Breast epithelium (tissue), 4 donors: ENCODE measurements around the gene AGR3. TPM values are rescaled to one million over a fixed set of nuclear protein-coding genes. Genes with fewer than 3 reads are reported as not detected.

ENCODE experiments used
- DNase-seq, 2 donors: peaks; one replicate each; pipeline ENCODE4 v3.0.0-alpha.2; 2019; ENCODE audit warnings: low spot score in 2 of 2
- H3K27ac ChIP-seq, 2 donors: fragments of 200-600 bp; sonication (generic) in 1 of 2; one replicate each; pipeline ENCODE4 v1.5.1; 2016 to 2019; ENCODE audit warnings: mild to moderate bottlenecking in 1 of 2
- H3K27me3 ChIP-seq, 2 donors: fragments of 200-600 bp; sonication (generic) in 1 of 2; one replicate each; pipeline versions ENCODE4 v1.5.1 to v1.6.0; 2017 to 2019; ENCODE audit warnings: control low read depth in 1 of 2, mild to moderate bottlenecking in 1 of 2
- H3K36me3 ChIP-seq: fragments of 200-600 bp; one replicate; pipeline ENCODE4 v1.5.1; 2019
- H3K4me1 ChIP-seq, 2 donors: fragments of 200-600 bp; sonication (generic); one replicate each; pipeline ENCODE4 v1.5.1; 2016 to 2019; ENCODE audit warnings: control low read depth in 1 of 2
- H3K4me3 ChIP-seq, 3 donors: fragments of 200-600 bp; sonication (generic); 1 replicate in 2 of 3; 2 replicates in 1 of 3; pipeline ENCODE4 v1.5.1; 2016 to 2019; ENCODE audit warnings: mild to moderate bottlenecking in 3 of 3, moderate library complexity in 2 of 3
- H3K9me3 ChIP-seq, 2 donors: fragments of 200-600 bp; sonication (generic) in 1 of 2; one replicate each; pipeline ENCODE4 v1.5.1; 2016 to 2019; ENCODE audit warnings: control low read depth in 1 of 2
- POLR2A ChIP-seq: fragments of 450-650 bp; IDR thresholded peaks from one replicate; pipeline ENCODE4 v1.6.1; 2016; ENCODE audit warnings: antibody characterized with exemption, mild to moderate bottlenecking, moderate library complexity
- POLR2AphosphoS5 ChIP-seq, 3 donors: sonication (generic); formaldehyde crosslinking; IDR thresholded peaks; one replicate each; pipeline ENCODE4 v1.6.1; 2017; ENCODE audit warnings: antibody characterized with exemption in 3 of 3
- intact Hi-C: fragments of 100-400 bp; cut with DNase I; formaldehyde crosslinking; loops from one replicate; pipeline ENCODE4 v1.15.1; 2023; ENCODE audit warnings: low total_unique reads
- total RNA-seq, 3 donors: library from RNA; depleted of rRNA; stranded (reverse); fragments of >200 nt; gene quantifications; one replicate each; pipeline ENCODE4 v1.1.0, GENCODE V29; 2016
- TF ChIP-seq, protein P1 (sequence below), 3 donors: fragments of 450-650 bp; IDR thresholded peaks; one replicate each; pipeline ENCODE4 v1.5.1; 2016 to 2017; ENCODE audit warnings: antibody characterized with exemption in 3 of 3, mild to moderate bottlenecking in 3 of 3, moderate library complexity in 3 of 3

Gene AGR3
- total RNA-seq, 3 donors from 2014 or later: 32.1 to 37.3 TPM; not detected in 1

DNA sequence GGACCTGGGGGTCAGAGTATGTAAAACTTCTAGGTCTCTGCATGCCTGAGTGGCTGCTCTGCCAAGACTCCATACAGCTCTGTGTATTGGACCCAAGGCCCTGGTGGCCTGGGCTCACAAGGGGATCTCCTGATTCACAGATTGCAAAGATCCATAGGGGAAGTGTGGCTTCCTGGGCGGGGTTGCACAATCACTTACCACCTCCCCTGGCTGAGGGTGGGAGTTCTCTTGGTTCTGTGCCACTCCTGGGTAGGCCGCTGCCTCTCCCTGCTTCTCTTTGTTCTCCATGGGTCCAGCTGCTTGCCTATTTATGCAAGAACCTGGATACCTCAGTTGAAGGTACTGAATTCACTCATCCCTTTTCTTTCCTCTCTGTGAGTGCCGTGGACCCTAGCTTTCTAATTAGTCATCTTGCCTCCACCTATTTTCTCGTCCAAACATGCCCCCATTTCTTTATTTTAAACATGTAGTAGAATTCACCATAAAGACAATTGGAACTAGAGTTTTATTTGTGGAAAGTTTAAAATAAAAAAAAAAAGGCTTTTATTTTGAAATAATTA is 18.5 kb upstream of the AGR3 start:
- no peaks in the 10 kb centered on the region for H3K9me3 ChIP-seq
- no peak overlapping the region for H3K27ac ChIP-seq
- no peak for DNase-seq
- H3K4me1 ChIP-seq: no peaks in the 10 kb centered on the region
- no peaks in the 10 kb centered on the region for H3K27me3 ChIP-seq
- H3K36me3 ChIP-seq: no peaks in the 10 kb centered on the region
- H3K4me3 ChIP-seq: no peak overlapping the region
- no peak for TF ChIP-seq POLR2AphosphoS5 (IDR thresholded peaks at IDR 0.05)
- TF ChIP-seq, protein P1, sequence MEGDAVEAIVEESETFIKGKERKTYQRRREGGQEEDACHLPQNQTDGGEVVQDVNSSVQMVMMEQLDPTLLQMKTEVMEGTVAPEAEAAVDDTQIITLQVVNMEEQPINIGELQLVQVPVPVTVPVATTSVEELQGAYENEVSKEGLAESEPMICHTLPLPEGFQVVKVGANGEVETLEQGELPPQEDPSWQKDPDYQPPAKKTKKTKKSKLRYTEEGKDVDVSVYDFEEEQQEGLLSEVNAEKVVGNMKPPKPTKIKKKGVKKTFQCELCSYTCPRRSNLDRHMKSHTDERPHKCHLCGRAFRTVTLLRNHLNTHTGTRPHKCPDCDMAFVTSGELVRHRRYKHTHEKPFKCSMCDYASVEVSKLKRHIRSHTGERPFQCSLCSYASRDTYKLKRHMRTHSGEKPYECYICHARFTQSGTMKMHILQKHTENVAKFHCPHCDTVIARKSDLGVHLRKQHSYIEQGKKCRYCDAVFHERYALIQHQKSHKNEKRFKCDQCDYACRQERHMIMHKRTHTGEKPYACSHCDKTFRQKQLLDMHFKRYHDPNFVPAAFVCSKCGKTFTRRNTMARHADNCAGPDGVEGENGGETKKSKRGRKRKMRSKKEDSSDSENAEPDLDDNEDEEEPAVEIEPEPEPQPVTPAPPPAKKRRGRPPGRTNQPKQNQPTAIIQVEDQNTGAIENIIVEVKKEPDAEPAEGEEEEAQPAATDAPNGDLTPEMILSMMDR (IDR thresholded peaks at IDR 0.05): no peak
- no peak for TF ChIP-seq POLR2A
- intact Hi-C loops: no loop called here

DNA sequence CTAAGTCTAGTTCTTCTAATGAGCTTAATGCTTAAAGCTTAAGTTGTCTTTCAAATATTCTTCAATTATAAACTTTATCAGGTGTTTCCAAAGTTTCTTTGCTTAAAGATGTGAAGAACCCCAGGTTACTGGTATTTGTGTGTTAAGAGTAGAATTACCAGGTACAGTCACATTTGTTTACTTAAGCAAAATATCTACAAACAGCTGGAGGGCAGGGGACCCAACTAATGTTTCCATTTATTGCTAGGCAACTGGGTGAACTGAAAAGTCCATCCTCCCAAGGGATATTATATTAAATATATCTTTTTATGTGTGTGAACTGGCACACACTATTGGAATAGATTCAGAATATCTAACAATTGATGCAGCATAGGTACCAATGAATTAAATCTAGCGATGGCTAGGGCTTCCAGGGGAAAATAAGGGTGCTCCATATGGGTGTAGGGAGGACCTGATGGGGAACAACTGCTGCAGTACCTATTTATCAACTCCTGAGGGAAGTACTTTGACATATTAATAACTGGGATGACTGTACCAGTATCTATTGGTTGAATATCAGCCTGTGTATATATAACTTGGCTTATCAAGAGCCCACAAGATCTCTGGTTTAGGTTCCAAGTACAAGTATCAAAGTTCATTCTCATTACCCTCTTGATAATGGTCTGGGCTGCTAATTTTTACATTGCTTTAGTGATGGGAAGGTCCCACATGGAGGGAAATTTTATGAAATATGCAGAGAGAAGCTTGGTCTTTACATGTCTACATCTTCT is 10.3 kb upstream of the AGR3 start:
- DNase-seq: no peak
- Histone ChIP-seq H3K9me3 (no peaks in the 10 kb centered on the region), H3K4me1 (no peaks in the 10 kb centered on the region), H3K27ac (no peak overlapping the region), H3K27me3 (no peaks in the 10 kb centered on the region), H3K4me3 (no peak overlapping the region), H3K36me3 (no peaks in the 10 kb centered on the region)
- intact Hi-C loops: no loop called here
- no peak for TF ChIP-seq POLR2A
- TF ChIP-seq, protein P1 (IDR thresholded peaks at IDR 0.05): no peak
- TF ChIP-seq POLR2AphosphoS5 (IDR thresholded peaks at IDR 0.05): no peak

DNA sequence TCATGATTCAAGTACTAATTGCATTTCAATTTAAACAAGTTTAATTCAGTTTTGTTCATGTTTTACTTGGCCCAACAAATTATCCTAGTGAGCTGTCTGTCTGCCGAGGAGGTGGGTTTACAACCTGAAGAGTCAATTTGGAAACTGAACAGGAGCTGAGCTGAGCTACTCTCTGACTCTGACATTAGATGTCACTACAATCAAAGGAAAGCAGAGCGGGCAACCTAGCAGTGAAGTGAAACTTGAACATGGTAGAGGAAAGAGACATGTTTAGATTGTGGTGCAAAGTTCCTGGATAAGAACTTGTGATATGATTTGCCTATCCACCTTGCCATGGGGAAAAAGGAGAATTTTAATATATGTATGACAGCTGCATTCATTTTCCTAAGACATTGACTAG is 9.6 kb upstream of the AGR3 start:
- H3K9me3 ChIP-seq: no peaks in the 10 kb centered on the region
- TF ChIP-seq POLR2AphosphoS5 (IDR thresholded peaks at IDR 0.05) (no peak), POLR2A (no peak)
- TF ChIP-seq, protein P1 (IDR thresholded peaks at IDR 0.05): peak in 2 of 3 donors; percentile 42 to 49

DNA sequence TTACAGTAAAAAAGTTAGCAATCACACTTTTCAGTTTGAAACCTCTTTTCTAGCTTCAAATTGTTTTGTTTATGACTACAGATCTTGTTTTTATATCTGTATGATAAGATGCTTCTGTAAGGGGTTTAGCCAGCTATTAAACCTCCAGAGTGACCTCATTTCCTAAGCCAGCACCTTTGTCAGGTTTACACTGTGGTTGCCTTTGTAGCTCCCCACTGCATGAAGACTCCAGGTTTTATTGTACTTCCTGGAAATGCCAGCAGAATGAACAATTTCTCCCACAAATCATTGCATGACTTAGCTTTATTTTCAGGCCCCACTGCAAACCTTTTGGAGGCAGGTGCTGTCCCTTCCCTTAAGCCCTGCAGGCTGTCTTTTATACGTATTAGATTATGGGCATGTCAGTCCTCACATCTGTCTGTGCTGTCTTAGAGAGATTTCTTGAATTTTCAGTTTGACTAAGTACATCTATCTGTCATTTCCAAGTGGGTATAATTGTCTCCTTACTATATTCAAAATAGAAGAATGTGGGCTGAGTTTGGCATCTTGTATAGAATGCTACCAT is 8.2 kb upstream of the AGR3 start:
- H3K9me3 ChIP-seq: no peaks in the 10 kb centered on the region
- H3K27ac ChIP-seq: no peak overlapping the region
- no peaks in the 10 kb centered on the region for H3K27me3 ChIP-seq
- H3K4me1 ChIP-seq: no peaks in the 10 kb centered on the region
- no peak for DNase-seq
- H3K36me3 ChIP-seq: no peaks in the 10 kb centered on the region
- H3K4me3 ChIP-seq: no peak overlapping the region
- TF ChIP-seq, protein P1 (IDR thresholded peaks at IDR 0.05): no peak
- TF ChIP-seq POLR2A (no peak), POLR2AphosphoS5 (IDR thresholded peaks at IDR 0.05) (no peak)
- intact Hi-C loops: no loop called here

More for the DNA sequence above, 9.6 kb upstream of the AGR3 start:
- Histone ChIP-seq H3K4me1 (no peaks in the 10 kb centered on the region), H3K27ac (no peak overlapping the region), H3K36me3 (no peaks in the 10 kb centered on the region), H3K27me3 (no peaks in the 10 kb centered on the region), H3K4me3 (no peak overlapping the region)
- no peak for DNase-seq
- intact Hi-C loops: no loop called here

DNA sequence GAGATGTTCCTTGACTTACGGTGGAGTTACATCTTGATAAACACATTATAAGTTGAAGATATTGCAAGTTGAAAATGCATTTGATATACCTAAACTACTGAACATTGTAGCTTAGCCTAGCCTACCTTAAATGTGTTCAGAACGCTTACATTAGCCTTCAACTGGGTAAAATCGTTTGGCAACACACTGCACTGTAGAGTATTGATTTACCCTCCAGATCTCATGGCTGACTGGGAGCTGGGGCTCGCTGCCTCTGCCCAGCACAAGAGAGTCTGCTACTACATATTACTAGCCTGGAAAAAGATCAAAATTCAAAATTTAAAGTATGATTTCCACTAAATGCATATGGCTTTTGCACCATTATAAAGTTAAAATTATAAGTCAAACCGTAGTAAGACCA is 7.5 kb upstream of the AGR3 start:
- no peak for DNase-seq
- TF ChIP-seq POLR2AphosphoS5 (IDR thresholded peaks at IDR 0.05) (no peak), POLR2A (no peak)
- TF ChIP-seq, protein P1 (IDR thresholded peaks at IDR 0.05): no peak
- H3K9me3 ChIP-seq: no peaks in the 10 kb centered on the region
- H3K36me3 ChIP-seq: no peaks in the 10 kb centered on the region
- intact Hi-C loops: no loop called here
- no peaks in the 10 kb centered on the region for H3K27me3 ChIP-seq
- no peak overlapping the region for H3K4me3 ChIP-seq
- no peaks in the 10 kb centered on the region for H3K4me1 ChIP-seq
- no peak overlapping the region for H3K27ac ChIP-seq
